ENCODE results near the gene CLCN6.

DNA sequence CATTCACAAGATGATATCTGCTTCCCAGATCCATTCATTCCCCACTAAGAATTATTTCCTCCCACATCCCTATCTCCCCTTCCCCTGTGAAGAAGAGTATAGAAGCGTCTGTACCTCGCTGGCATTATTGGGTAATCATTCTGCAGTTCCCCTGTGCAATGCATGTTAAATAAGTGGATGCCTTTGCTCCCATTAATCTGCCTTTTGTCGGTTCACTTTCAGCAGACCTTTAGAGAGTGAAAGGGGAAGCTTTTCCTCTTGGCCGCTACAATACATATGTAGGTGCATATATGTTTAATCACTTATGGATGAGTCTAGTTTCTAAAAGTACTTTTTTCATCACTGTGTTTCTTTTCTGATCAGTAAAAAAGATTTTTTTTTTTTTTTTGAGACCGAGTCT is 7.0 kb downstream of the CLCN6 start:
- TF ChIP-seq POLR2A (IDR thresholded peaks at IDR 0.05; ENCODE audit: low read depth, low read length) (no peak), TAF1 (IDR thresholded peaks at IDR 0.05; ENCODE audit: borderline replicate concordance, low read depth, low read length) (no peak), POLR2AphosphoS5 (IDR thresholded peaks at IDR 0.05; ENCODE audit: low read depth, low read length) (no peak)

Data from GM12892 (cell line).